T1000 (cell line): Measurements from ENCODE around the gene RXRB.
"Not testable (repeated sequence)": the region's sequence is repeated elsewhere in the genome, so short reads cannot be mapped to it uniquely, and the experiment has no call there.

ENCODE experiments used
- DNase-seq: peaks from one replicate; lab custom pipeline; 2025; ENCODE audit warnings: mixed read lengths; lab: John Stamatoyannopoulos, UW

RXRB gene

DNA sequence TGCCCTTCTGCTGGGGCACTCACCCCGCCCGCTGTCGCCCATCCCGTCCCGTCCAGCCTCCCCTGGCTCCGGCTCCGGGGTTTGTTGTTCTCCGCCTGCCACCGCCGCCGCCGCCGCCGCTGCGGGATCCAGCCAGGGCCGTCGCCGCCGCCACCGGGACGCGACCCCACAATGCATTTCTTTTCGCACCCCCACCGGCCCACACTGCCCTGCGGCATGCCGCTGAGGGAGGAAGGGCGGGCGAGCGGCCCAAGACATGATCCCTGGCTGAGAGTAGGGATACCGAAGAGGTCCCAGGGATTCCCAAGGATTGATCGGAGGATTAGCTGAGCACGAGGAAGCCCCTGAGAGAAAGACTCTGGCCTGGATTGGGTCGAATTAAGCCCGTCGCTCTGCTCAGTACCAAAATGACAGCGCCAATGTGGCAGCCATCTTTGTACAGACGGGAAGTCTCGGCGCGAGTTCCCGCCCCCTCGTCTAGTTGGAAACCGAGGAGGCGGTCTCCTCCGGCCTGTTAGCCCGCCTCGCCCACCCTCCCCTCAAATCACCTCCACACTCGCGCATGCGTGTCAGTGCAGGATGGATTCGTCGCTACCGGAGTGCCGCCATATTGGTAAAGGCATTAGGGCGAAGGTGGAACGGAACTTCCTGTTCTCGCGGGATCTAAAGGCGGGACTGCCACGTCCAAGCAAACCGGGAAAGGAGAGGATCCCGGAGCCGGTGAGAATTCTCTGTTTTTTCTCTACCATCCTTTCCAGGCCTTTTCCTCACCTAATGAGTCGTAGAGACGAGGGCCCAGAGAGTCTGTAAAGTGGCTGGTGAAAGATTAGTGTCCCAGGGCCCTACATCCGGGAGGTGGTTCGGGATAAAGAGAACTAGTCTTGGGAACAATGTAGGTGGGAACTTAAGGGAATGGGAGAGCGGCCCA lies at the start of gene RXRB, which contains the start of gene SLC39A7:
RXRB (minus strand) TSS at position 447 of the 928 bp plus-strand sequence; CDS start at position 258, 189 bp downstream.
SLC39A7 (plus strand) TSS at position 649 of the 928 bp plus-strand sequence. CDS start 379 bp downstream, outside the sequence.
- DNase-seq, result peak; percentile 98

DNA sequence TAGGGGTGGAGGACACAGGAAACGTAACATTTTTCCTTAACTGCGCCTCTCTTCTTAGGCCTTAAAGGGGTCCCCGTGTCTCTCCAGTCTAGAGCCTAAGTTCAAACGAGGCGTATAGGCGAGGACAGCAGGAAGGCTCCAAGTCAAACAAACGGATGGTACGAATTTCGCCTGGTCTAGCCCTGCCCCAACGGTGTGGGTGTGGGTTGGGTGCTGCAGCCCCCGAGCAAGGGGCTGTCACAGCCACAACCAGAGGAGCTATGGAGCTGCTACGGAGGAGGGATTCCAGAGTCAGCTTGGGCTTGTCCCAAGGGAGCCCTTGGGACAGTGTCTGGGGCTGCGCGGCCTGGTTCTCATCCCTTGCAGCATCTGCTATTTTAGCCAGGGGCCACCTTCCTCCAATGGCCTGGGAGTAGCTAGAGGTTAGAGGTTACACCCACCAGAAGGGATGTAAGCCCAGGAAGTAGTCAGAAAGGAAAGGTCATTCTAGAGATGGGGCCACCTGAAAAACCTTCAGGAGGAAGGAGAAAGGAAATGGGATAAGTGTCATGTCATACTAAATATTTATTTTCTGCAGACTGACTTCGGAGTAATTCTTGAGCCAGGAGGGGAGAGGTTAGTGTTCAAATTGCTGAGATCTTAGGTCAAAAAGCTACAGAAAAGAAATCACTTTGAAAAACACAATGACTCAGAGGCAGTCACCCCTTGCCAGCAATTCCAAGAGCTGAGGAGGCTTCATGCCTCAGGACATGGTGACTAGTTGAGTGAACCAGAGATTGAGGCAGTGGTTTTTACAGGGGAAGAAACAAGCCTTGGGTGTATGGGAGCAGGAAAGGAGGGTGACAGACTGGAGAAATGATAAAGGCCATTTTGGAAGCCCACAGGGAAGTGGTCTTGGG lies 49.5 kb upstream of the RXRB start:
- peak; percentile 57 for DNase-seq

DNA sequence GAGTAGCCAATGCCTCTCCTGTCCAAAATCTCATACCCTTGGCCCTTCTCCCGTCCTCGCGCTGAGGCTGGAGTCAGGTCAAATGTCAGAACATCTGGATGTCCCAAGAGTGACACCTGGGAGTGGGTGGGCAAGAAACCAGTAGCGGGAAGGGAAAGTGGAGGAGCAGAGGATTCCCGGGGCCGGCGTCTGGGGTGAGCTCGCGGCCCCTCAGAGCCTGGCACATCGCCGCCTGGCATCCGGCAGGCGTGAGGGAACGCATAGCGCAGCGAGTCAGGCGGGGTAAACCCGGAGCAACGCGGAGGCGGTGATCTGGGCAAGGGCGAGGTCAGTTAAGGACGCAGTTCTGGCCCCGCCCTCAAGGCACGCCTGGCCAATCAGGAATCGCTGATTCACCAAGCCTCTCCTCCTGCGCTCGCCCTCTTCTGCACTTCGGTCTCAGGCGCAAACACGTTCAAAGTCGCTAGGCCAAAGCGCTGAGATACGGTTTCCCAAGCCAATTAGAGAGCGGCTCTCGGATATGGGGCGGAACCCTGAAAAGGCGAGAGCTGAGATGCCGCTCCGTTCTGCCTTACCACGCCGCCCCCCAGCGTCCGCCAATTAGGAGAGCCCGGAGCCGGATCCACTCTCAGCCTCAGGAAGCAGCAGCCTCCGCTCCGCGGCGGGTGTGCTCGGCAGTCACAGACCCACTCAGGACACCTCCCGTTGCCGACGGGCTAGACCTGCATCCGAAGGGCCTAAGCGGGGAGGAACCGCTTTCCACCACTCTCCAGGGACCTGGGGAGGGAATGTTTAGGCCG lies 48.7 kb upstream of the RXRB start:
- peak; percentile 93 for DNase-seq

DNA sequence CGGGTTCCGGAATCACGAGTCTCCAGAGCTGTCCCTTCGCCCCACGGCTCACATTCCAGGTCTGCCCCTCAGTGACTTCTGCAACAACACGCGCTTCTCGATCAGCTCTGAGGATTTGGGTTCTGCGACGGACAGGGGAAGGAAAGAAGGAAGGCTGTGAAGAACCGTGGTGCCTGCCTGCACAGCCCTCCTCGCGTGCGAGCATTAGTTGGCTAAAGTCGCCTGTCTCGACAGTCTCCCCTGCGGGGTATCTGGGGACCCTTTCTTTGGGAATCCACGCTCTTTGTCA lies 48.1 kb upstream of the RXRB start:
- no peak for DNase-seq

DNA sequence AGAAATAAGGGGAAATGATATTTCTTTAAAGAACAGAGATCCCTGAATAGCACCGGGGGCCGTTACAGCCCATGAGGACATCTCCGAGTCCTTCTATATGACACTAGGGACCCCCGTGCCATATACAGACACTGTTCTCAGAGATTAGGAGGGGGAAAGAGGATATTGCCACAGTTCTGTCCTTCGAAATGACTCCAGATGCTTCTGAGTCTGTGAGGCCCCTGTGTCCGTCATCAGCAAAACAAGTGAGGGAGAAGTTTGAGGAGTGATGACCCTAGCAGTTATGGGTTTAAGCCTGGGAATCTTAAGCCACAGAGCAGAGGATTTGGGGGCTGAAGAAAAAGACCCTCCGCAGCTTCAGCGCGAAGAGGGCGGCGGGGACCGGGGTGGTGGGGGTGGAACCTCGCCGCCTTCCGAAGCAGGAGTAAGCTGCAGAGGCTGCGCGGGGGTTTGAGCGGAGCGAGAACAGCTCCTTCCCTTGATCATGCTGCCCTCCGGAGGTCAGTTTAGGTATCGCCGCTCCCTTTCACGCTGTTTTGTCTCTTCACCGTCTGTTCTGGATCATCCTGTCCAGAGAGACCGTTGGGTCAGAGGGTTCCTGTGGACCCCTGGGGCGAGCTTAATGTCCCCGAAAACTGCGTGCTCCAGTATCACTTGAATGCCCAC lies 47.6 kb upstream of the RXRB start:
- DNase-seq, result peak; percentile 77

DNA sequence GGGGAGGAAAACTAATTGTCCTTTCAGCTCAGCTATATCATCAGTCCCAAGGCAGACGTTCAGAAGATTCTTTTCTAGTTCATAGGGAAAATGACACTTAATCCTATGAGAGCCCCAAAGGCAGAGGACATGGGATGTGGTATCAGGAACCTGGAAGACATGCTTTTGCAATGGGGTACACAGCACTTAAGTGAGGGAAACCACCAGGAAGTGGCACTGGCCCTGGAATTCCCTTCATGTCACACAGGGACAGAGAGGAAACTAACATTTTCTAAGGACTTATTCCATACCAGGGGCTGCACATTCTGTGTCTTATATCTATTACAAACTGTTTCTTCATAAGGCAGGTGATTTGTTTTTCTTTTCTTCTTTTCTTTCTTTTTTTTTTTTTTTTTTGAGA lies 43.0 kb upstream of the RXRB start:
- DNase-seq, result no peak

DNA sequence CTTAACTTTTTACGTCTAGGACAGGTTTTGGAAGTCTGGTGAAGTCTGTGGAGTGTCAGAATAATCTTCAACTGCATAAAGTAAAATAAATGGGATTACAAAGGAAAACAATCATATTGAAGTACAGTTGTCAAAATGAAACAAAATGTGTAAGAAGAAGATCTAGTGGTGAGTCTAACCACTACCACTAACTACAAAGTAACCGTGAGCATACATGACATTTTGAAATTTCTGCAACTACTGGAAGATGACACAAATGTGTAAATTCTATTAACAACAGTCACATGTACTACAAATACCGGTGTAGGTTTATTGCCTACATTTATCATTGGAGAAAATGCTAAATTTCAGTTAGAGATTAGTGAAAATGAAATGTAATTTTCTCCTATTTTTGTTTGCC lies 41.5 kb upstream of the RXRB start:
- no peak for DNase-seq

DNA sequence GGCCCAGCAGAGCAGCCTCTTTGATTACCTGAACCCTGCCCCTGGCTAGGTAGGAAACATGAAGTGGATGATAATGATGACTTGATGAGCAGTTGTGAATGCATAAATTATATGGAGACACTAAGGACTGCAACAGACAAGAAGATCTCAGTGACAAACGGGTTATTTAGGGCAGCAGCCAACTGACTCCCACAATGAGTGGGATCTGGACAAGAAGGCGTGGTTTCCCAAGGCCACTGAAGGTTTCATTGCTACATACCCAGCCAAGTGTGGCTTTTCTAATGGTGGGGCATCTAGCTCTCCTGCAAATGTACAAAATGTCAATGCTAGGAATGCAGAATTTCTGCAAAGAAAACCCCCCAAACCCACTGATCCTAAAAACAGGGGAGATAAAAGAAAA lies 37.3 kb upstream of the RXRB start:
- no peak for DNase-seq

DNA sequence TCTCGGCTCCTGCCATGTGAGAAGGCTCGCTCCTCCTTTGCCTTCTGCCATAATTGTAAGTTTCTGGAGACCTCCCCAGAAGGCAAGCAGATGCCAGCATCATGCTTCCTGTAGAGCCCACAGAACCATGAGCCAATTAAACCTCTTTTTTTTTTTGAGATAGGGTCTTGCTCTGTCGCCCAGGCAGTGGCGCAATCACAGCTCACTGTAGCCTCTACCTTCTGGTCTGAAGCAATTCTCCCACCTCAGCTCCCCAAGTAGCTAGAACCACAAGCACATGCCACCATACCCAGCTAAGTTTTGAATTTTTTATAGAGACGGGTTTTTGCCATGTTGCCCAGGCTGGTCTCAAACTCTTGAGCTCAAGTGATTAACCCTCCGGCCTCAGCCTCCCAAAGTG lies 36.4 kb upstream of the RXRB start:
- DNase-seq, result no peak

DNA sequence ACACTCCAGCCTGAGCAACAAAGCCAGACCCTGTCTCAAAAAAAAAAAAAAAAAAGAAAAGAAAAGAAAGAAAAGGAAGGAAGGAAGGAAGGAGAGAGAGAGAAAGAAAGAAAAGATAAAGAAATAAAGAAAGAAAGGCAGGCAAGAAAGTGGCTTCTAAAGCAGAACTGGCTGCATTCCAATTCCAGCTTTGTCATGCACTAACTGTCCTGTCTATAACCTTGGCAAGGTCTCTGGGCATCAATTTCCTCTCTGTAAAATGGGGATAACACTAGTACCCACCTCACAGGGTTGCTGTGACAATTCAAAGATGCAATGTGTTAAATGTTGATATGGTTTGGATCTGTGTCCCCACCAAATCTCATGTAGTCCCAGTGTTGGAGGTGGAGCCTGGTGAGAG lies 35.9 kb upstream of the RXRB start:
- DNase-seq, result no peak

DNA sequence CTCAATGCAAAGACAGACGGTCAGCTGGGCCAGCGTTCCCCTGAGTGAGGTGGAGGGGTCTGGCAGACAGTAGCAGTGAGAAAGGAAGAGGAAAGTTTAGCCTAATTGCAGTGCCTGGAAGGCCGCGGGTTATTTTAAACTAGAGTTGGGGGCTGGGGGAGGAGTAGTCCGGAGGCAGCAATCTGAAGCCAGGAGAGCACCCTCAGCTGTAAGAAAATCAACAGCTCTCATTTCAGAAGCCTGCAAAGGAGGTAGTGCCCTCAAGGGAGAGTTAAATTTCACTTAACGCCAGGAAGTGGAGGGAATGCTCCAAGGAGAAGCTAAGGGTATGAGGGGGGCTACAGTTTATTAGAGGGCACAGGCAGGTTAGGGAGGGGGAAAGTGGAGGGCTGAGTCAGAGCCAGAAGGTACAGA lies 34.8 kb upstream of the RXRB start:
- DNase-seq, result no peak

DNA sequence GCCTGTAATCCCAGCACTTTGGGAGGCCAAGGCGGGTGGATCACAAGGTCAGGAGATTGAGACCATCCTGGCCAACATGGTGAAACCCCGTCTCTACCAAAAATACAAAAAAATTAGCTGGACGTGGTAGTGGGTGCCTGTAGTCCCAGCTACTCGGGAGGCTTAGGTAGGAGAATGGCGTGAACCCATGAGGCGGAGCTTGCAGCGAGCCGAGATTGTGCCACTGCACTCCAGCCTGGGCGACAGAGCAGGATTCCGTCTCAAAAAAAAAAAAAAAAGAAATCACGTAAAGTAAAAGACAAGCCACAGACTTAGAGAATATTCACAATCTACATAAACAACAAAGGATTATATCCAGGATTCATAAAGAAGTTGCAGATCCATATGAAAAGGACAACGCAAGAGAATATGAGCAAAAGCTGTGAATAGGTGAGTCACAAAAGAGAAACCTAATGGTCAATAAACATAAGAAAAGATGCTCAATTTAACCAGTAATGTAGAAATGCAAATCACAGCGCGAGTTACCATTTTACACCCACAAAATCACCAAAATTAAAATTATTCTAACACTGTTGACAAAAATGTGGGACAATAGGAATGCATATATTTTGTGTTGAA lies 26.1 kb upstream of the RXRB start:
- not testable (repeated sequence) for DNase-seq

DNA sequence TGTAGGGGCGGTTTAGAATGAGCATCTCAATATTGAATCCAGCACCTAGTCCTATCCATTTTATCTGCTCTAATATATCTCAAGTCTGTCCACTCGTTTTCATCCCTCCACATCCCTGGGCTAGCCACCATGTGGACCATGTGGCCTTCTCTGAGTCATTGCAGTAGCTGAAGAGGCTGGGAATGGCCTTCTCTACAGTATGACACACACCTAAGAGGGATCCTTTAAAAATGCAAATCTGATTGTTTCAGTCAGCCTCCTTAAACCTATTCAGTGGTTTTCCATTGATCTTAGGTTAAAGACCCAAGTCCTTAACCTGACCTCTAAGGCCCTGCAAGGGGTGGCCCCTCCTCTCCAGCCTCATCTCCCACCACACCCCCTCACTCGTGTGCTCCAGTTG lies 17.2 kb upstream of the RXRB start:
- DNase-seq, result no peak

DNA sequence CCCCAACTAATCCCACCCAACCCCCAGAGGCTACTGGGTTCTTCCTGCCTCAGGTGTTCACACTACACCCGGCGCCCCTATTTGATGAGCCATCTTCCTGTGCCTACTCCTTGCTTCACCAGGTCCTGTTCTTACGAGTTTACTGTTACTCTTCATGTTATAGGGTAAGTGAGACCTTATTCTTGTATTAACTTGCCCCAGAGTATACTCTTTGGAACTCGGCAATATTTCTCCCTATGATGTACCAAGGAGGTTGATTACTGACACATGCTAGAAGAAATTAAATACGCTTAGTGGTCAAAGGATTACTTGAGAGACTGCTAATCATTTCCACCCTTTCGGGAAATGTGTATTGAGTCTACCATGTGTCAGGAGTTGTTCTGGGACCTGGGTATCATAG lies 16.8 kb upstream of the RXRB start:
- DNase-seq, result no peak

DNA sequence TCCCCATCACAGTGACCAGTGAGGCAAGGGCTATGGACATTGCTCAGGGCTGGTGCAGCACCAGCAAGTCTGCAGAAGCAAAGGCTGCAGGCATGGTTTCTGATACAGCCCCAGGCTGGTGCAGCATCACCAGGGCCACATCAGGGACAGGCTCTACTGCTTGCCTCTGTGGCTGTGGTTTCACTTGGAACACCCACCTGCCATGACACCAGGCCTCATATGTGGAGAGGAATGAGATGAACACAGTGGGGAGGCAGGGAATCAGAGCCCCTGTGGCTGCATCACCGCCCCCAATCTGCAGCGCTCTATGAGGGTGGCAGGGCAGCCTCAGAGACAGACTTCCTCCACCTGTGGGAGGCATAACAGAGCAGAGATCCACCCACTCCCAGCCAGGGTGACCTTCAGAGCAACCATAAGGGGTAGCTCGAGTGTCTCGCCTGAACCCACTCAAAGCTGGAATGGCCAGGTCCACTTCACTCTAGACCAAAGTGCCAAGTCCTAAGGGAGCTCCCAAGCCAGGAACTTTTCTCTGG lies 15.7 kb upstream of the RXRB start:
- DNase-seq, result no peak

DNA sequence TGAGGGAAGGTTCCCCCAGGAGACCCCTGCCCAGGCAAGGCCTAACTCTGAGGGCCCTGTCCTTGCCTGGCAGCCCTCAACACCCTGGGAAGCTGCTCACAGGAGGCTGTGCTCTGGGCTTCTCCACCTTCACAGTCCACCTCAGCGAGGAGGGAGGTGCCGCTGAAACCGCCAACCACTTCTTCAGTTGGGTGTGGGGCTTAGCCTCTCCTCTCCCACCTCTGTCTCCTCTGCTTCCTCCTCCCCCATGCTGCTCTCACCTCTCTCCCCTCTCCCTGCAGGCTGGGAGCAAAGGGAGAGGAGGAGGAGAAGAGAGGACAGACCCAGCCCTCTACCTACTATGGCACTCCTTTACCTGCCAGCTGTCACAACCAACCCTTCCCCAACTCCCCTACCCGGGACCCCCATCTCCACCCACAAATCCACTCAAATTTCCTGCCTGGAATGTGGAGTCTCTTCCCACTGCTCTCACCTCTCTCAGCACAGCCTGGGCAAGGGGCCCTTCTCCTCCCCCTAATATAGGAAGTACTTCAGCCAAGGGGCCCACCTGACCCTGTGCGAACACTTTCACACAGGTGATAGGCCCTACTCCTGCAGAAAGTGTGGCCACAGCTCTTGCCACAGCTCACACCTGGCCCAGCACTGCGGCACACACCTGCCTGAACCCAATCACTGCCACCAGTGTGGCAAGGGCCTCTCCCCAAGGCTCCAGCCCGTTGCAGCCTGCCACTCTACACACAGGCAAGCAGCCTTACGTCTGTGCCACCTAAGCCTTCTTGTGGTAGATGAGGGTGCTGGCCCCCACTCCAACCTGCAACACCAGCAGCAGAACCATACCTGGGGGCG lies 15.0 kb upstream of the RXRB start:
- DNase-seq, result no peak

DNA sequence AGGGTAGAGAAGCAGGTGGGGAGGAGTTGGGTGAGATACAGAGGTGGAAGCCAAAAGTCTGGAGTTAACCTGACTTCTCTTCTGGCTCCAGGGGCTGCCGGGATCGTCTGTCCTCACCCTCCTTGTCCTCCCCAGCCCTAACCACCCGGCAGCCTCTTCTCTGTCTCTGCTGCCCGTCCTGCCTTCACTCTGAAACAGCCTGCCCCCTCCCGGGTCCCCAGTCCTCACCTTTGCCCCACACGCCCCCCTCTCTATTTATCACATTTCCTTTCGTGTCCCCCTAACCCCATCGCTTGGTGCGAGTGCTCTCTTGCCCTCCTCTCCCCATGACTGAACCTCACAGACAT lies 13.5 kb upstream of the RXRB start:
- no peak for DNase-seq

DNA sequence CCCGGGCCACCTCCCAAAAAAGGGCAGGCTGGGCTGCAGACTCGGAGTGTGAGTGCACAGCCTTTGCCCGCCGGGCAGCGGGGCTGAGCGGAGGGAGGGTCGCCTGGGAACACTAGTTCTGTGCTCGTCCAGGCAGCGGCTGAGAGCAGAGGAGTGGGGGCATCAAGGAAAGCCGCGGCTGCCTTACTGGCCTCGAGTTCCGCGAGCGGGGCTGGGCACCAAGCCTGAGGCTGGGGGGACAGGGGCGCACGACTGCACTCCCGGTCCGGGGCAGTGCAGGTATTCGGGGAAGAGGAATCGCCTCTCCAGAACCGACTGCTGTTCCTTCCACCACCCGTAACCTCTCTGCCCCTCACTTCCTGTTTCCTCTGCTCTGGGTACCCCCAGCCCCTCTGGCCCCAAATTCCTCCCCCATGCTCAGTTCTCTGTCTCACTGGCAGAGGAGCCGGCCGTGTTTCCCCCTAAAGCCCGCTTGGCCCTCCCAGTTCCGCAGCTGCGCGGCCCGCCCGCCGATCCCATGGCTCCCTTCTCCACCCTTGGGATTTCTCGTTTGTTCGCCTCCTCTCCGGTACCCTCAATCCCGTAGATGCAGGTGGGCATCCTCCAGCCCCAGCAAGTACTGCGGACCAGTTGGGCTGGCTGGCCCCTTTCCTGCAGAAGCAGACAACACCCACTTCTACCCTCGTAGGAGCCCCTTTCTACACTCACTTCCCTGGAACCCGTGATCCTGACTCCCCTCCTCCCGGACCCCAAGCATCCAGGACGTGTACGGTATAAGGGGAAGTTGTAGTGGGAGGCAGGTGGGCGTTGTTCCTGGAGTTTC lies 12.9 kb upstream of the RXRB start:
- DNase-seq, result no peak

DNA sequence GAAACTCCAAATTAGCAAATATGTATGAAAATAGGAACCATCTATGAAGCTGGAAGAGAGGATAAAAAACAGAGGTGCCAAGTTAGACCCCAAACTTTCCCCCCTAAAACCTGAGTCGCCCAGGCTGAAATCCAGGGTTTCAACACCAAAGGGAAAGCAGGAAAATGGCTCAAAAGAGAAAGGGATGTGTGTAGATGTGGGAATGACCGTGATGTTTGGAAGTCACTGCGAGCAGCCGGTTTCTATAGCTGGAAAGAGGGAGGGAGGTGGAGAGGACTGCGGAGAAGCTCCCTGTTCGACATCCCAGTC lies 12.3 kb upstream of the RXRB start:
- no peak for DNase-seq
